ENCODE results near the gene APOM. TPM values are rescaled to one million over a fixed set of nuclear protein-coding genes. Genes with fewer than 3 reads are reported as not detected.

APOM gene
- total RNA-seq, 2 experiments from 2014 or later: 3.9 to 4.5 TPM

- ChIA-PET CTCF (interaction anchor here (0.7 to 5.4 kb wide), 15 partner anchors 10 to 178 kb away, joined by 3 to 32 read pairs (median 4); partner anchors contain the start of genes ATP6V1G2, DDX39B, GPANK1 and VARS1), POLR2A (interaction anchor here (0.6 to 1.8 kb wide), 3 partner anchors 12 to 91 kb away, joined by 3 to 10 read pairs (median 6); partner anchors contain the start of gene GPANK1)
- peak overlapping the region; percentile 100 for H3K27ac Mint-ChIP-seq
- H3K9me3 Mint-ChIP-seq: no peaks in the 10 kb centered on the region
- DNase-seq: peak; percentile 91
- H3K36me3 Mint-ChIP-seq (ENCODE audit: low read depth): peaks cover 39% of the 10 kb centered on the region
- H3K4me3 Mint-ChIP-seq: peak overlapping the region; percentile 95
- no peaks in the 10 kb centered on the region for H3K27me3 Mint-ChIP-seq
- H3K4me1 Mint-ChIP-seq: peaks cover 60% of the 10 kb centered on the region
Measured at GRCh38 chr6:31652925-31653724, 2.6 kb upstream of the APOM start.

GRCh38 chr6:31654574-31655348 lies 933 bp upstream of the APOM start:
- Mint-ChIP-seq H3K9me3 (no peaks in the 10 kb centered on the region), H3K4me3 (no peak overlapping the region), H3K27me3 (no peaks in the 10 kb centered on the region), H3K36me3 (ENCODE audit: low read depth) (peaks cover 42% of the 10 kb centered on the region), H3K27ac (no peak overlapping the region), H3K4me1 (peaks cover 68% of the 10 kb centered on the region)
- ChIA-PET CTCF (interaction anchor here (0.7 to 5.4 kb wide), 9 partner anchors 8 to 175 kb away, joined by 3 to 32 read pairs (median 3); partner anchors contain the start of genes CSNK2B, DDX39B, GPANK1 and NFKBIL1), POLR2A (no interaction called here)
- no peak for DNase-seq

- POLR2A ChIA-PET: interaction anchor here (0.6 to 0.7 kb wide), 2 partner anchors 59 to 181 kb away, joined by 3 to 5 read pairs; no protein-coding TSS in a partner anchor
- Mint-ChIP-seq H3K9me3 (no peaks in the 10 kb centered on the region), H3K36me3 (ENCODE audit: low read depth) (peaks cover 55% of the 10 kb centered on the region), H3K27me3 (no peaks in the 10 kb centered on the region), H3K4me3 (peak overlapping the region; percentile 31), H3K27ac (peak overlapping the region; percentile 61), H3K4me1 (peaks cover 70% of the 10 kb centered on the region)
- peak; percentile 45 for DNase-seq
- CTCF ChIA-PET: interaction anchor here (0.8 to 1.6 kb wide), 5 partner anchors 16 to 173 kb away, joined by 3 to 6 read pairs (median 4); no protein-coding TSS in a partner anchor
Measured at GRCh38 chr6:31657406-31658157, 1.9 kb downstream of the APOM start.

- CTCF ChIA-PET: interaction anchor here (0.8 to 1.6 kb wide), 4 partner anchors 16 to 111 kb away, joined by 3 to 6 read pairs (median 4); no protein-coding TSS in a partner anchor
- DNase-seq: no peak
- Mint-ChIP-seq H3K27me3 (no peaks in the 10 kb centered on the region), H3K4me1 (peaks cover 70% of the 10 kb centered on the region), H3K4me3 (peak overlapping the region; percentile 93), H3K27ac (peak overlapping the region; percentile 81), H3K9me3 (no peaks in the 10 kb centered on the region), H3K36me3 (ENCODE audit: low read depth) (peaks cover 56% of the 10 kb centered on the region)
- POLR2A ChIA-PET: interaction anchor here (0.7 kb wide), 1 partner anchor 60 kb away, joined by 5 read pairs; no protein-coding TSS in a partner anchor
Measured at GRCh38 chr6:31658158-31658688, 2.5 kb downstream of the APOM start.

- POLR2A ChIA-PET: no interaction called here
- CTCF ChIA-PET: interaction anchor here (0.9 kb wide), 2 partner anchors 9 to 116 kb away, joined by 3 to 4 read pairs; partner anchors contain the start of gene DDX39B
- Mint-ChIP-seq H3K4me3 (peak overlapping the region; percentile 93), H3K27ac (peak overlapping the region; percentile 87), H3K27me3 (no peaks in the 10 kb centered on the region), H3K4me1 (peaks cover 74% of the 10 kb centered on the region), H3K36me3 (ENCODE audit: low read depth) (peaks cover 65% of the 10 kb centered on the region), H3K9me3 (no peaks in the 10 kb centered on the region)
- no peak for DNase-seq
Measured at GRCh38 chr6:31658983-31659648, 3.4 kb downstream of the APOM start.

- ChIA-PET CTCF (interaction anchor here (0.9 to 1.7 kb wide), 5 partner anchors 9 to 117 kb away, joined by 3 to 4 read pairs (median 3); partner anchors contain the start of genes DDX39B and MSH5), POLR2A (interaction anchor here (0.6 to 0.8 kb wide), 3 partner anchors 8 to 138 kb away, joined by 3 read pairs; partner anchors contain the start of gene LY6G5B)
- Mint-ChIP-seq H3K27ac (peak overlapping the region; percentile 87), H3K27me3 (no peaks in the 10 kb centered on the region), H3K4me3 (peak overlapping the region; percentile 93), H3K9me3 (no peaks in the 10 kb centered on the region), H3K36me3 (ENCODE audit: low read depth) (peaks cover 72% of the 10 kb centered on the region), H3K4me1 (peaks cover 79% of the 10 kb centered on the region)
- DNase-seq: peak; percentile 52
Measured at GRCh38 chr6:31659649-31660380, 4.1 kb downstream of the APOM start.

GRCh38 chr6:31660381-31661261 lies 4.9 kb downstream of the APOM start, which contains the start of gene C6orf47:
C6orf47 (minus strand) TSS chr6:31660778; CDS start chr6:31659947, 831 bp downstream.
- ChIA-PET CTCF (interaction anchor here (0.6 to 4.7 kb wide), 9 partner anchors 7 to 146 kb away, joined by 3 to 32 read pairs (median 3); partner anchors contain the start of genes APOM, BAG6, LSM2 and MSH5), POLR2A (interaction anchor here (0.6 to 0.8 kb wide), 3 partner anchors 9 to 139 kb away, joined by 3 read pairs; partner anchors contain the start of gene LY6G5B)
- peaks cover 69% of the 10 kb centered on the region for H3K36me3 Mint-ChIP-seq (ENCODE audit: low read depth)
- DNase-seq: peak; percentile 79
- H3K4me3 Mint-ChIP-seq: peak within 1 kb of the TSS; percentile 93
- H3K9me3 Mint-ChIP-seq: no peaks in the 10 kb centered on the region
- H3K27ac Mint-ChIP-seq: peak within 1 kb of the TSS; percentile 87
- peaks cover 75% of the 10 kb centered on the region for H3K4me1 Mint-ChIP-seq
- no peaks in the 10 kb centered on the region for H3K27me3 Mint-ChIP-seq

- peak overlapping the region; percentile 85 for H3K27ac Mint-ChIP-seq
- peaks cover 72% of the 10 kb centered on the region for H3K36me3 Mint-ChIP-seq (ENCODE audit: low read depth)
Measured at GRCh38 chr6:31661262-31662123, 5.8 kb downstream of the APOM start.

GRCh38 chr6:31662124-31662723 lies 6.5 kb downstream of the APOM start:
- Mint-ChIP-seq H3K4me1 (peaks cover 75% of the 10 kb centered on the region), H3K27me3 (no peaks in the 10 kb centered on the region), H3K27ac (peak overlapping the region; percentile 85), H3K36me3 (ENCODE audit: low read depth) (peaks cover 73% of the 10 kb centered on the region), H3K9me3 (no peaks in the 10 kb centered on the region), H3K4me3 (peak overlapping the region; percentile 93)
- no peak for DNase-seq
- ChIA-PET CTCF (interaction anchor here (0.6 to 4.7 kb wide), 6 partner anchors 9 to 931 kb away, joined by 3 to 32 read pairs (median 4); partner anchors contain the start of genes APOM and BAG6), POLR2A (interaction anchor here (0.6 kb wide), 1 partner anchor 200 kb away, joined by 3 read pairs; the partner anchor contains the start of gene NEU1)

More at GRCh38 chr6:31661262-31662123, 5.8 kb downstream of the APOM start:
- ChIA-PET CTCF (interaction anchor here (0.6 to 4.7 kb wide), 12 partner anchors 8 to 931 kb away, joined by 3 to 32 read pairs (median 3); partner anchors contain the start of genes APOM, BAG6, LSM2 and MSH5), POLR2A (no interaction called here)
- Mint-ChIP-seq H3K4me1 (peaks cover 73% of the 10 kb centered on the region), H3K9me3 (no peaks in the 10 kb centered on the region), H3K4me3 (peak overlapping the region; percentile 93), H3K27me3 (no peaks in the 10 kb centered on the region)
- DNase-seq: no peak
